HCT116 (cell line): ENCODE measurements around the gene GLDN. TPM values are rescaled to one million over a fixed set of nuclear protein-coding genes. Genes with fewer than 3 reads are reported as not detected.

ENCODE experiments used
- ATAC-seq: fragments of 200-7000 bp; cut with Tn5 transposase; 2 replicates; pipeline ENCODE4 v1.9.1; 2020; ENCODE audit warnings: mild to moderate bottlenecking, moderate library complexity
- BruUV-seq: library from RNA; stranded (reverse); fragments of 400-500 nt; replicated peaks from 2 replicates; lab custom pipeline; 2021; lab: Mats Ljungman, UMichigan
- CTCF ChIA-PET: fragments of 300-600 bp; sonication (Branson Sonifier 250); formaldehyde crosslinking; loops from one replicate; lab custom pipeline; 2021; ENCODE audit warnings: antibody characterized with exemption; lab: Charles Lee
- POLR2A ChIA-PET: fragments of 300-600, 350-600 bp; sonication (Branson Sonifier 250); formaldehyde crosslinking; loops from one replicate; lab custom pipeline; 2021; ENCODE audit warnings: antibody characterized with exemption; lab: Charles Lee
- RAD21 ChIA-PET, 2 experiments: fragments of 300-600 bp; sonication (Branson Sonifier 250); formaldehyde crosslinking; loops; one replicate each; lab custom pipeline; 2023; ENCODE audit warnings: low total read pairs in 2 of 2; ENCODE audit not compliant: uncharacterized antibody in 2 of 2, unreplicated experiment in 2 of 2, low non-redundant PET in 1 of 2; lab: Charles Lee
- DNase-seq: peaks from one replicate; pipeline ENCODE4 v3.0.0-alpha.2; 2010; ENCODE audit warnings: low read depth, low spot score
- H2AFZ ChIP-seq: fragments of 200-600 bp; shearing (Covaris generic), sonication (generic); 2 replicates; pipeline ENCODE4 v1.6.1; 2017; ENCODE audit warnings: low read depth, mixed run types, mixed read lengths, antibody characterized with exemption, low read length; ENCODE audit not compliant: poor library complexity, severe bottlenecking
- H3K27ac ChIP-seq: 2 replicates; pipeline ENCODE4 v1.5.1; 2012; ENCODE audit warnings: low read depth, low read length
- H3K27me3 ChIP-seq: fragments of 200-600 bp; sonication (generic); 2 replicates; pipeline ENCODE4 v1.6.1; 2016; ENCODE audit warnings: mixed run types, low read length, mixed read lengths; ENCODE audit not compliant: insufficient read depth
- H3K36me3 ChIP-seq, 2 experiments: fragments of 200-500 bp in 1 of 2; fragments of 200-600 bp in 1 of 2; sonication (Bioruptor generic) in 1 of 2; sonication (generic) in 1 of 2; 2 replicates each; pipeline versions ENCODE4 v1.5.1 to v1.6.1; 2014 to 2016; ENCODE audit warnings: low read length in 2 of 2, inconsistent platforms in 1 of 2, mixed read lengths in 1 of 2, mixed run types in 1 of 2; ENCODE audit not compliant: insufficient read depth in 2 of 2, control insufficient read depth in 1 of 2
- H3K4me1 ChIP-seq, 2 experiments: fragments of 200-600 bp in 1 of 2; sonication (generic) in 1 of 2; 2 replicates each; pipeline versions ENCODE4 v1.5.1 to v1.6.1; 2012 to 2017; ENCODE audit warnings: low read length in 2 of 2, inconsistent platforms in 1 of 2, mild to moderate bottlenecking in 1 of 2, mixed read lengths in 1 of 2, mixed run types in 1 of 2, moderate library complexity in 1 of 2; ENCODE audit not compliant: insufficient read depth in 2 of 2, control insufficient read depth in 1 of 2
- H3K4me2 ChIP-seq: fragments of 200-600 bp; sonication (generic); 2 replicates; pipeline ENCODE4 v1.6.1; 2017; ENCODE audit warnings: mixed run types, low read length, mixed read lengths
- H3K4me3 ChIP-seq, 2 experiments: fragments of 200-600 bp in 1 of 2; sonication (generic) in 1 of 2; replicated peaks in 1 of 2; 2 replicates each; pipeline ENCODE4 v1.5.1; 2011 to 2016; ENCODE audit warnings: low read length in 2 of 2, control low read depth in 1 of 2, low read depth in 1 of 2, mild to moderate bottlenecking in 1 of 2, mixed read lengths in 1 of 2, mixed run types in 1 of 2
- H3K79me2 ChIP-seq: fragments of 200-600 bp; sonication (generic); 2 replicates; pipeline ENCODE4 v1.6.1; 2017; ENCODE audit warnings: mild to moderate bottlenecking, mixed run types, low read length, moderate library complexity, mixed read lengths; ENCODE audit not compliant: insufficient read depth
- H3K9ac ChIP-seq: fragments of 200-600 bp; sonication (generic); 2 replicates; pipeline ENCODE4 v1.6.1; 2016; ENCODE audit warnings: low read length, mixed read lengths
- H3K9me2 ChIP-seq: fragments of 200-600 bp; sonication (generic), shearing (Covaris generic); 2 replicates; pipeline ENCODE4 v1.6.1; 2017; ENCODE audit warnings: mixed run types, mild to moderate bottlenecking, moderate library complexity; ENCODE audit not compliant: insufficient read depth
- H3K9me3 ChIP-seq, 2 experiments: fragments of 200-500 bp in 1 of 2; fragments of 200-600 bp in 1 of 2; sonication (Bioruptor generic) in 1 of 2; sonication (generic) in 1 of 2; 2 replicates each; pipeline ENCODE4 v1.6.1; 2014 to 2017; ENCODE audit warnings: low read length in 2 of 2, mixed read lengths in 2 of 2, inconsistent platforms in 1 of 2, low read depth in 1 of 2, mild to moderate bottlenecking in 1 of 2, mixed run types in 1 of 2, moderate library complexity in 1 of 2; ENCODE audit not compliant: control insufficient read depth in 1 of 2, insufficient read depth in 1 of 2
- H4K20me1 ChIP-seq: fragments of 200-600 bp; sonication (generic), shearing (Covaris generic); 2 replicates; pipeline ENCODE4 v1.6.1; 2017; ENCODE audit warnings: mixed run types, mild to moderate bottlenecking, moderate library complexity; ENCODE audit not compliant: insufficient read depth
- ATF3 ChIP-seq: IDR thresholded peaks from 2 replicates; pipeline ENCODE4 v1.6.1; 2012
- CBX3 ChIP-seq: IDR thresholded peaks from 2 replicates; pipeline ENCODE4 v1.6.1; 2012; ENCODE audit warnings: low read depth
- CEBPB ChIP-seq: IDR thresholded peaks from 2 replicates; pipeline ENCODE4 v1.6.1; 2012; ENCODE audit warnings: low read depth
- ELF1 ChIP-seq: IDR thresholded peaks from 2 replicates; pipeline ENCODE4 v1.6.1; 2012; ENCODE audit warnings: low read depth, borderline replicate concordance
- EZH2 ChIP-seq: fragments of 200-600 bp; sonication (generic); IDR thresholded peaks from 2 replicates; pipeline ENCODE4 v1.6.1; 2017; ENCODE audit warnings: antibody characterized with exemption, mixed run types
- EZH2phosphoT487 ChIP-seq: fragments of 200-600 bp; IDR thresholded peaks from 2 replicates; pipeline ENCODE4 v1.6.1; 2018; ENCODE audit warnings: antibody characterized with exemption, borderline replicate concordance
- JUND ChIP-seq: IDR thresholded peaks from 2 replicates; pipeline ENCODE4 v1.6.1; 2012
- POLR2AphosphoS5 ChIP-seq: IDR thresholded peaks from 2 replicates; pipeline ENCODE4 v1.6.1; 2011; ENCODE audit warnings: mild to moderate bottlenecking, low read depth, low read length, moderate library complexity
- SIN3A ChIP-seq: IDR thresholded peaks from 2 replicates; pipeline ENCODE4 v1.6.1; 2012; ENCODE audit warnings: low read depth
- SP1 ChIP-seq: IDR thresholded peaks from 2 replicates; pipeline ENCODE4 v1.6.1; 2012; ENCODE audit warnings: low read depth
- SRF ChIP-seq: IDR thresholded peaks from 2 replicates; pipeline ENCODE4 v1.6.1; 2012; ENCODE audit warnings: low read depth
- YY1 ChIP-seq: IDR thresholded peaks from 2 replicates; pipeline ENCODE4 v1.6.1; 2011; ENCODE audit warnings: low read length, low read depth, moderate library complexity, mild to moderate bottlenecking; ENCODE audit not compliant: insufficient replicate concordance; ENCODE audit errors: extremely low read depth
- ZBTB33 ChIP-seq: IDR thresholded peaks from 2 replicates; pipeline ENCODE4 v1.6.1; 2011; ENCODE audit warnings: mild to moderate bottlenecking, low read length, moderate library complexity; ENCODE audit not compliant: insufficient replicate concordance; ENCODE audit errors: extremely low read depth
- ZFX ChIP-seq: fragments of 450-650 bp; IDR thresholded peaks from 2 replicates; pipeline ENCODE4 v1.6.1; 2017
- ZNF274 ChIP-seq: fragments of 200-500 bp; sonication (Bioruptor generic); IDR thresholded peaks from 2 replicates; pipeline ENCODE4 v1.6.1; 2014; ENCODE audit warnings: mild to moderate bottlenecking, low read depth, low read length, inconsistent platforms
- intact Hi-C: fragments of 100-400 bp; cut with micrococcal nuclease; formaldehyde crosslinking; loops from 2 replicates; pipeline ENCODE4 v1.10.0; 2022
- total RNA-seq: library from RNA; stranded (reverse); gene quantifications from one replicate; pipeline ENCODE4 v1.2.1, GENCODE V29; 2021; ENCODE audit not compliant: unreplicated experiment

Gene GLDN
- total RNA-seq, 1 experiment from 2014 or later, result 3.0 TPM

- TF ChIP-seq POLR2AphosphoS5, result no peak
- no peak for TF ChIP-seq ZFX
- no peak for TF ChIP-seq SIN3A
- TF ChIP-seq ATF3, result no peak
- TF ChIP-seq ELF1, result no peak
- no peak for TF ChIP-seq CEBPB
- TF ChIP-seq YY1, result no peak
- TF ChIP-seq EZH2, result no peak
- no peak for TF ChIP-seq JUND
- no peak for TF ChIP-seq SRF
- no peak for TF ChIP-seq ZNF274
- TF ChIP-seq, all 23 proteins: peak for 0
These were observed 31.4 kb upstream of the GLDN start (continued) for GRCh38 chr15:51310064-51310463.

GRCh38 chr15:51311510-51311909 is 29.9 kb upstream of the GLDN start:
- Histone ChIP-seq H4K20me1 (no peaks in the 10 kb centered on the region), H3K9me3 (no peaks in the 10 kb centered on the region), H3K4me3 (no peak overlapping the region), H3K9me2 (no peaks in the 10 kb centered on the region), H3K79me2 (no peaks in the 10 kb centered on the region), H3K27me3 (peaks cover 3% of the 10 kb centered on the region; the same call in 1 of the 2 replicates), H3K27ac (no peak overlapping the region), H3K9ac (no peak overlapping the region), H3K4me2 (no peak overlapping the region), H3K36me3 (no peaks in the 10 kb centered on the region), H2AFZ (no peak overlapping the region), H3K4me1 (peaks cover 7 to 11% of the 10 kb centered on the region in 2 experiments)
- intact Hi-C loops, result no loop called here
- no peak for TF ChIP-seq SP1
- TF ChIP-seq CEBPB, result no peak
- TF ChIP-seq CBX3, result no peak
- no peak for TF ChIP-seq ZBTB33
- no peak for TF ChIP-seq EZH2phosphoT487
- ChIA-PET CTCF (no interaction called here), POLR2A (no interaction called here), RAD21 (no interaction called here)
- DNase-seq (no peak), ATAC-seq (no peak)
- no TSS peak for BruUV-seq
